ENCODE results near the gene GKAP1.
"Not testable (repeated sequence)": the region's sequence is repeated elsewhere in the genome, so short reads cannot be mapped to it uniquely, and the experiment has no call there.

Gene GKAP1

GRCh38 chr9:83817356-83818278 is at the start of gene GKAP1:
Gene GKAP1, minus strand, starts transcription at chr9:83817769. Its CDS starts 11,252 bp downstream, at chr9:83806517.
- peak within 1 kb of the TSS; percentile 47 for H3K4me3 ChIP-seq
- in situ Hi-C loops (cut with MboI; ENCODE audit: low sequenced_read_pairs); H3K9me3 ChIP-seq; H3K36me3 ChIP-seq (replicated peaks); H3K4me1 ChIP-seq; H3K27me3 ChIP-seq (ENCODE audit: low read depth): not testable (repeated sequence)
- DNase-seq (ENCODE audit: low spot score in 2 of 2): peak; percentile 79 to 88

GRCh38 chr9:83849895-83850294 is 32.3 kb upstream of the GKAP1 start:
- not testable (repeated sequence) for H3K4me1 ChIP-seq; H3K36me3 ChIP-seq (replicated peaks); H3K27me3 ChIP-seq (ENCODE audit: low read depth); H3K9me3 ChIP-seq; DNase-seq (ENCODE audit: low spot score in 2 of 2); H3K4me3 ChIP-seq
- in situ Hi-C loops (cut with MboI; ENCODE audit: low sequenced_read_pairs): loop anchor here (25.0 kb wide), 1 partner anchor 462 kb away; no protein-coding TSS in a partner anchor

- H3K36me3 ChIP-seq (replicated peaks); H3K4me3 ChIP-seq; H3K4me1 ChIP-seq; H3K9me3 ChIP-seq; H3K27me3 ChIP-seq (ENCODE audit: low read depth); DNase-seq (ENCODE audit: low spot score in 2 of 2): not testable (repeated sequence)
- in situ Hi-C loops (cut with MboI; ENCODE audit: low sequenced_read_pairs): loop anchor here (25.0 kb wide), 1 partner anchor 475 kb away; no protein-coding TSS in a partner anchor
These were observed 19.6 kb upstream of the GKAP1 start for GRCh38 chr9:83837070-83837643.

GRCh38 chr9:83830426-83831071 is 13.0 kb upstream of the GKAP1 start:
- H3K4me1 ChIP-seq; H3K27me3 ChIP-seq (ENCODE audit: low read depth); H3K4me3 ChIP-seq; H3K36me3 ChIP-seq (replicated peaks); H3K9me3 ChIP-seq; DNase-seq (ENCODE audit: low spot score in 2 of 2): not testable (repeated sequence)
- in situ Hi-C loops (cut with MboI; ENCODE audit: low sequenced_read_pairs): loop anchor here (25.0 kb wide), 1 partner anchor 482 kb away; no protein-coding TSS in a partner anchor

GRCh38 chr9:83824986-83825623 is 7.5 kb upstream of the GKAP1 start:
- not testable (repeated sequence) for H3K4me3 ChIP-seq; H3K36me3 ChIP-seq (replicated peaks); H3K27me3 ChIP-seq (ENCODE audit: low read depth); H3K9me3 ChIP-seq; DNase-seq (ENCODE audit: low spot score in 2 of 2); H3K4me1 ChIP-seq
- in situ Hi-C loops (cut with MboI; ENCODE audit: low sequenced_read_pairs): loop anchor here (25.0 kb wide), 1 partner anchor 487 kb away; no protein-coding TSS in a partner anchor

- peak in 1 of 2 experiments; percentile 43 for DNase-seq (ENCODE audit: low spot score in 2 of 2)
- H3K36me3 ChIP-seq (replicated peaks); in situ Hi-C loops (cut with MboI; ENCODE audit: low sequenced_read_pairs); H3K9me3 ChIP-seq; H3K27me3 ChIP-seq (ENCODE audit: low read depth); H3K4me1 ChIP-seq: not testable (repeated sequence)
- H3K4me3 ChIP-seq: peak overlapping the region; percentile 47
These were observed 586 bp downstream of the GKAP1 start for GRCh38 chr9:83817011-83817355.

- DNase-seq (ENCODE audit: low spot score in 2 of 2); H3K27me3 ChIP-seq (ENCODE audit: low read depth); in situ Hi-C loops (cut with MboI; ENCODE audit: low sequenced_read_pairs); H3K4me3 ChIP-seq; H3K36me3 ChIP-seq (replicated peaks); H3K9me3 ChIP-seq; H3K4me1 ChIP-seq: not testable (repeated sequence)
These were observed 2.4 kb downstream of the GKAP1 start for GRCh38 chr9:83815120-83815519.

- H3K4me1 ChIP-seq; DNase-seq (ENCODE audit: low spot score in 2 of 2); H3K9me3 ChIP-seq; H3K4me3 ChIP-seq; in situ Hi-C loops (cut with MboI; ENCODE audit: low sequenced_read_pairs); H3K27me3 ChIP-seq (ENCODE audit: low read depth); H3K36me3 ChIP-seq (replicated peaks): not testable (repeated sequence)
These were observed 8.4 kb downstream of the GKAP1 start for GRCh38 chr9:83809213-83809612.

- in situ Hi-C loops (cut with MboI; ENCODE audit: low sequenced_read_pairs); H3K27me3 ChIP-seq (ENCODE audit: low read depth); H3K4me3 ChIP-seq; DNase-seq (ENCODE audit: low spot score in 2 of 2); H3K36me3 ChIP-seq (replicated peaks); H3K4me1 ChIP-seq; H3K9me3 ChIP-seq: not testable (repeated sequence)
These were observed 13.1 kb downstream of the GKAP1 start for GRCh38 chr9:83804454-83804853.

GRCh38 chr9:83803941-83804340 is 13.6 kb downstream of the GKAP1 start:
- H3K4me1 ChIP-seq; H3K9me3 ChIP-seq; H3K27me3 ChIP-seq (ENCODE audit: low read depth); DNase-seq (ENCODE audit: low spot score in 2 of 2); in situ Hi-C loops (cut with MboI; ENCODE audit: low sequenced_read_pairs); H3K36me3 ChIP-seq (replicated peaks); H3K4me3 ChIP-seq: not testable (repeated sequence)

- in situ Hi-C loops (cut with MboI; ENCODE audit: low sequenced_read_pairs): no loop called here
- DNase-seq (ENCODE audit: low spot score in 2 of 2): no peak
- H3K27me3 ChIP-seq (ENCODE audit: low read depth): no peaks in the 10 kb centered on the region
- peaks cover 7% of the 10 kb centered on the region; the same call in 1 of the 2 replicates for H3K36me3 ChIP-seq (replicated peaks)
- H3K4me3 ChIP-seq: no peak overlapping the region
- no peaks in the 10 kb centered on the region for H3K9me3 ChIP-seq
- H3K4me1 ChIP-seq: no peaks in the 10 kb centered on the region
These were observed 17.1 kb downstream of the GKAP1 start for GRCh38 chr9:83800236-83801033.

- peaks cover 6% of the 10 kb centered on the region; the same call in 1 of the 2 replicates for H3K36me3 ChIP-seq (replicated peaks)
- H3K4me3 ChIP-seq: no peak overlapping the region
- in situ Hi-C loops (cut with MboI; ENCODE audit: low sequenced_read_pairs): no loop called here
- no peaks in the 10 kb centered on the region for H3K9me3 ChIP-seq
- no peaks in the 10 kb centered on the region; the same call in 1 of the 2 replicates for H3K4me1 ChIP-seq
- H3K27me3 ChIP-seq (ENCODE audit: low read depth): no peaks in the 10 kb centered on the region
- no peak for DNase-seq (ENCODE audit: low spot score in 2 of 2)
These were observed 23.5 kb downstream of the GKAP1 start for GRCh38 chr9:83794051-83794450.

- Histone ChIP-seq H3K9me3 (no peaks in the 10 kb centered on the region), H3K4me3 (no peak overlapping the region)
- in situ Hi-C loops (cut with MboI; ENCODE audit: low sequenced_read_pairs): no loop called here
These were observed 24.8 kb downstream of the GKAP1 start for GRCh38 chr9:83792746-83793145.

More at GRCh38 chr9:83792746-83793145, 24.8 kb downstream of the GKAP1 start:
- H3K36me3 ChIP-seq (replicated peaks): no peaks in the 10 kb centered on the region
- H3K4me1 ChIP-seq: no peaks in the 10 kb centered on the region; the same call in 1 of the 2 replicates
- no peak for DNase-seq (ENCODE audit: low spot score in 2 of 2)
- H3K27me3 ChIP-seq (ENCODE audit: low read depth): no peaks in the 10 kb centered on the region

All from HAP-1 (cell line).